ENCODE results near the gene BACH1.

BACH1 gene

GRCh38 chr21:29315131-29315749 lies 16.5 kb downstream of the BACH1 start:
- Histone ChIP-seq H3K27me3 (ENCODE audit: control insufficient read depth, insufficient read depth, low read length) (no peaks in the 10 kb centered on the region), H3K4me1 (ENCODE audit: control insufficient read depth, insufficient read depth, low read length) (peaks cover 12% of the 10 kb centered on the region; the same call in 1 of the 2 replicates), H3K27ac (ENCODE audit: low read depth, low read length) (no peak overlapping the region), H3K36me3 (ENCODE audit: control insufficient read depth, insufficient read depth, low read length) (peaks cover 10% of the 10 kb centered on the region), H3K9ac (ENCODE audit: low read length) (no peak overlapping the region), H3K9me3 (ENCODE audit: control insufficient read depth, insufficient read depth, low read depth, low read length) (peaks cover 6% of the 10 kb centered on the region; the same call in 1 of the 2 replicates), H3K4me3 (ENCODE audit: low read depth, low read length) (no peak overlapping the region)

- Histone ChIP-seq H3K4me1 (ENCODE audit: control insufficient read depth, insufficient read depth, low read length) (peaks cover 12% of the 10 kb centered on the region; the same call in 1 of the 2 replicates), H3K9ac (ENCODE audit: low read length) (no peak overlapping the region), H3K9me3 (ENCODE audit: control insufficient read depth, insufficient read depth, low read depth, low read length) (peaks cover 6% of the 10 kb centered on the region; the same call in 1 of the 2 replicates), H3K27ac (ENCODE audit: low read depth, low read length) (no peak overlapping the region), H3K36me3 (ENCODE audit: control insufficient read depth, insufficient read depth, low read length) (peaks cover 12% of the 10 kb centered on the region), H3K27me3 (ENCODE audit: control insufficient read depth, insufficient read depth, low read length) (no peaks in the 10 kb centered on the region), H3K4me3 (ENCODE audit: low read depth, low read length) (no peak overlapping the region)
These were observed 17.5 kb downstream of the BACH1 start for GRCh38 chr21:29316029-29316742.

- Histone ChIP-seq H3K27ac (ENCODE audit: low read depth, low read length) (no peak overlapping the region), H3K36me3 (ENCODE audit: control insufficient read depth, insufficient read depth, low read length) (peaks cover 18% of the 10 kb centered on the region), H3K4me3 (ENCODE audit: low read depth, low read length) (no peak overlapping the region), H3K27me3 (ENCODE audit: control insufficient read depth, insufficient read depth, low read length) (no peaks in the 10 kb centered on the region), H3K9ac (ENCODE audit: low read length) (no peak overlapping the region), H3K9me3 (ENCODE audit: control insufficient read depth, insufficient read depth, low read depth, low read length) (peaks cover 5% of the 10 kb centered on the region; the same call in 1 of the 2 replicates), H3K4me1 (ENCODE audit: control insufficient read depth, insufficient read depth, low read length) (peaks cover 12% of the 10 kb centered on the region; the same call in 1 of the 2 replicates)
These were observed 18.1 kb downstream of the BACH1 start for GRCh38 chr21:29316806-29317205.

GRCh38 chr21:29318354-29318753 lies 19.6 kb downstream of the BACH1 start:
- no peak overlapping the region for H3K9ac ChIP-seq (ENCODE audit: low read length)
- no peak overlapping the region for H3K27ac ChIP-seq (ENCODE audit: low read depth, low read length)
- H3K9me3 ChIP-seq (ENCODE audit: control insufficient read depth, insufficient read depth, low read depth, low read length), result no peaks in the 10 kb centered on the region
- H3K4me3 ChIP-seq (ENCODE audit: low read depth, low read length), result no peak overlapping the region
- H3K36me3 ChIP-seq (ENCODE audit: control insufficient read depth, insufficient read depth, low read length), result peaks cover 26% of the 10 kb centered on the region
- H3K4me1 ChIP-seq (ENCODE audit: control insufficient read depth, insufficient read depth, low read length), result peaks cover 9% of the 10 kb centered on the region; the same call in 1 of the 2 replicates
- no peaks in the 10 kb centered on the region for H3K27me3 ChIP-seq (ENCODE audit: control insufficient read depth, insufficient read depth, low read length)

GRCh38 chr21:29320031-29320430 lies 21.3 kb downstream of the BACH1 start:
- H3K27ac ChIP-seq (ENCODE audit: low read depth, low read length), result no peak overlapping the region
- H3K4me3 ChIP-seq (ENCODE audit: low read depth, low read length), result no peak overlapping the region
- H3K9me3 ChIP-seq (ENCODE audit: control insufficient read depth, insufficient read depth, low read depth, low read length), result no peaks in the 10 kb centered on the region
- H3K36me3 ChIP-seq (ENCODE audit: control insufficient read depth, insufficient read depth, low read length), result peaks cover 30% of the 10 kb centered on the region
- H3K9ac ChIP-seq (ENCODE audit: low read length), result no peak overlapping the region
- H3K27me3 ChIP-seq (ENCODE audit: control insufficient read depth, insufficient read depth, low read length), result no peaks in the 10 kb centered on the region
- H3K4me1 ChIP-seq (ENCODE audit: control insufficient read depth, insufficient read depth, low read length), result no peaks in the 10 kb centered on the region

GRCh38 chr21:29321217-29321616 lies 22.5 kb downstream of the BACH1 start:
- no peaks in the 10 kb centered on the region for H3K4me1 ChIP-seq (ENCODE audit: control insufficient read depth, insufficient read depth, low read length)
- no peak overlapping the region for H3K4me3 ChIP-seq (ENCODE audit: low read depth, low read length)
- H3K9ac ChIP-seq (ENCODE audit: low read length), result no peak overlapping the region
- peaks cover 38% of the 10 kb centered on the region for H3K36me3 ChIP-seq (ENCODE audit: control insufficient read depth, insufficient read depth, low read length)
- H3K27ac ChIP-seq (ENCODE audit: low read depth, low read length), result no peak overlapping the region
- no peaks in the 10 kb centered on the region for H3K27me3 ChIP-seq (ENCODE audit: control insufficient read depth, insufficient read depth, low read length)
- H3K9me3 ChIP-seq (ENCODE audit: control insufficient read depth, insufficient read depth, low read depth, low read length), result no peaks in the 10 kb centered on the region

- H3K4me3 ChIP-seq (ENCODE audit: low read depth, low read length), result no peak overlapping the region
- no peaks in the 10 kb centered on the region for H3K4me1 ChIP-seq (ENCODE audit: control insufficient read depth, insufficient read depth, low read length)
- H3K27ac ChIP-seq (ENCODE audit: low read depth, low read length), result no peak overlapping the region
- H3K9ac ChIP-seq (ENCODE audit: low read length), result no peak overlapping the region
- no peaks in the 10 kb centered on the region for H3K27me3 ChIP-seq (ENCODE audit: control insufficient read depth, insufficient read depth, low read length)
- H3K9me3 ChIP-seq (ENCODE audit: control insufficient read depth, insufficient read depth, low read depth, low read length), result no peaks in the 10 kb centered on the region
- H3K36me3 ChIP-seq (ENCODE audit: control insufficient read depth, insufficient read depth, low read length), result peaks cover 48% of the 10 kb centered on the region
These were observed 23.5 kb downstream of the BACH1 start for GRCh38 chr21:29321932-29322928.

GRCh38 chr21:29323189-29323588 lies 24.5 kb downstream of the BACH1 start:
- no peaks in the 10 kb centered on the region for H3K4me1 ChIP-seq (ENCODE audit: control insufficient read depth, insufficient read depth, low read length)
- H3K36me3 ChIP-seq (ENCODE audit: control insufficient read depth, insufficient read depth, low read length), result peaks cover 51% of the 10 kb centered on the region
- H3K27me3 ChIP-seq (ENCODE audit: control insufficient read depth, insufficient read depth, low read length), result no peaks in the 10 kb centered on the region
- H3K9me3 ChIP-seq (ENCODE audit: control insufficient read depth, insufficient read depth, low read depth, low read length), result no peaks in the 10 kb centered on the region
- no peak overlapping the region for H3K4me3 ChIP-seq (ENCODE audit: low read depth, low read length)
- no peak overlapping the region for H3K9ac ChIP-seq (ENCODE audit: low read length)
- H3K27ac ChIP-seq (ENCODE audit: low read depth, low read length), result no peak overlapping the region

GRCh38 chr21:29326914-29327554 lies 28.3 kb downstream of the BACH1 start:
- no peaks in the 10 kb centered on the region for H3K27me3 ChIP-seq (ENCODE audit: control insufficient read depth, insufficient read depth, low read length)
- H3K27ac ChIP-seq (ENCODE audit: low read depth, low read length), result no peak overlapping the region
- no peak overlapping the region for H3K4me3 ChIP-seq (ENCODE audit: low read depth, low read length)
- no peaks in the 10 kb centered on the region for H3K4me1 ChIP-seq (ENCODE audit: control insufficient read depth, insufficient read depth, low read length)
- H3K9me3 ChIP-seq (ENCODE audit: control insufficient read depth, insufficient read depth, low read depth, low read length), result no peaks in the 10 kb centered on the region
- peaks cover 53% of the 10 kb centered on the region for H3K36me3 ChIP-seq (ENCODE audit: control insufficient read depth, insufficient read depth, low read length)
- no peak overlapping the region for H3K9ac ChIP-seq (ENCODE audit: low read length)

GRCh38 chr21:29329406-29329805 lies 30.7 kb downstream of the BACH1 start:
- Histone ChIP-seq H3K27ac (ENCODE audit: low read depth, low read length) (no peak overlapping the region), H3K36me3 (ENCODE audit: control insufficient read depth, insufficient read depth, low read length) (peaks cover 41% of the 10 kb centered on the region), H3K9ac (ENCODE audit: low read length) (no peak overlapping the region), H3K27me3 (ENCODE audit: control insufficient read depth, insufficient read depth, low read length) (no peaks in the 10 kb centered on the region), H3K4me3 (ENCODE audit: low read depth, low read length) (no peak overlapping the region), H3K9me3 (ENCODE audit: control insufficient read depth, insufficient read depth, low read depth, low read length) (no peaks in the 10 kb centered on the region), H3K4me1 (ENCODE audit: control insufficient read depth, insufficient read depth, low read length) (no peaks in the 10 kb centered on the region)

Measured in HUES6 (cell line).